Suprapubic skin (tissue), 4 donors: ENCODE data around the gene NAA80. TPM values are rescaled to one million over a fixed set of nuclear protein-coding genes. Genes with fewer than 3 reads are reported as not detected.
A peak's percentile ranks its signal among the peaks of the same experiment; 100 is the strongest.

ENCODE experiments used
- DNase-seq, 2 donors: peaks; one replicate each; pipeline ENCODE4 v3.0.0-alpha.2; 2019; ENCODE audit warnings: low spot score in 2 of 2
- H3K27ac ChIP-seq: fragments of 200-600 bp; sonication (generic); one replicate; pipeline ENCODE4 v1.5.1; 2019
- H3K27me3 ChIP-seq: fragments of 200-600 bp; sonication (generic); one replicate; pipeline ENCODE4 v1.5.1; 2019
- H3K36me3 ChIP-seq: fragments of 200-600 bp; sonication (generic); one replicate; pipeline ENCODE4 v1.5.1; 2019
- H3K4me1 ChIP-seq: fragments of 200-600 bp; sonication (generic); one replicate; pipeline ENCODE4 v1.5.1; 2019
- H3K4me3 ChIP-seq: fragments of 200-600 bp; sonication (generic); one replicate; pipeline ENCODE4 v1.5.1; 2019; ENCODE audit warnings: mild to moderate bottlenecking
- H3K9me3 ChIP-seq: fragments of 200-600 bp; sonication (generic); one replicate; pipeline ENCODE4 v1.5.1; 2019
- EP300 ChIP-seq: sonication (generic); formaldehyde crosslinking; IDR thresholded peaks from one replicate; pipeline ENCODE4 v1.6.1; 2017; ENCODE audit warnings: antibody characterized with exemption
- POLR2A ChIP-seq, 2 donors: fragments of 450-650 bp; IDR thresholded peaks; one replicate each; pipeline ENCODE4 v1.6.1; 2017; ENCODE audit warnings: antibody characterized with exemption in 2 of 2, mild to moderate bottlenecking in 2 of 2, moderate library complexity in 2 of 2
- POLR2AphosphoS5 ChIP-seq, 3 donors: sonication (generic); formaldehyde crosslinking; IDR thresholded peaks; one replicate each; pipeline ENCODE4 v1.6.1; 2017; ENCODE audit warnings: antibody characterized with exemption in 3 of 3
- WGBS: methylation state at CpG from one replicate; pipeline ENCODE4 v1.1.5; 2018; 5-methylcytosine and 5-hydroxymethylcytosine counted together
- total RNA-seq, 4 donors: library from RNA; depleted of rRNA; stranded (reverse); fragments of >200 nt; gene quantifications; one replicate each; pipeline ENCODE4 v1.1.0, GENCODE V29; 2016
- TF ChIP-seq, protein P1 (sequence below), 2 donors: fragments of 200-600 bp in 1 of 2; fragments of 450-650 bp in 1 of 2; sonication (generic) in 1 of 2; IDR thresholded peaks; one replicate each; pipeline ENCODE4 v1.5.1; 2016 to 2019; ENCODE audit warnings: antibody characterized with exemption in 2 of 2, mild to moderate bottlenecking in 1 of 2, moderate library complexity in 1 of 2

The NAA80 gene
- total RNA-seq, 4 donors from 2014 or later: 19.5 to 23.4 (median 20.3) TPM

DNA sequence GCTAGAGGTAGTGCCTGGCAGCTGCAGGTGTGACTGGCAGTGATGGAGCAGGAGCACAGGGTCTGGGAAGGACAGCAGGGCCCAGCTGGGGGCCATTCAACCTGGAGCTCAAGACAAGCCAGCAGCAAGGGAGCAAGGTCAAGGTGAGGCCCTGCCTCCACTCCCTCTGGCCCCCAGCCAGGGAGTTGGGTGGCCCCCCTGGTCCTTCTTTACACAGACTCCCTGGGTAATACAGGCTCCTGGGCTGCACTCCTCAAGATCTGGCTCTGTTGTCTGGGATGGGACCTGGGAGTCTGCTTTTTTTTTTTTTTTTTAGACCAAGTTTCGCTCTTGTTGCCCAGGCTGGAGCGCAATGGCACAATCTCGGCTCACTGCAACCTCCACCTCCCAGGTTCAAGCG is 48.7 kb downstream of the NAA80 start:
- Histone ChIP-seq H3K9me3 (no peaks in the 10 kb centered on the region), H3K4me1 (peaks cover 82% of the 10 kb centered on the region), H3K27me3 (no peaks in the 10 kb centered on the region), H3K27ac (peak overlapping the region; percentile 60), H3K4me3 (no peak overlapping the region), H3K36me3 (peaks cover 13% of the 10 kb centered on the region)
- no peak for DNase-seq
- 83% methylated on average over 4 of the region's 4 CpGs for WGBS
- TF ChIP-seq POLR2A (IDR thresholded peaks at IDR 0.05) (no peak), POLR2AphosphoS5 (IDR thresholded peaks at IDR 0.05) (no peak), EP300 (no peak)
- TF ChIP-seq, protein P1, sequence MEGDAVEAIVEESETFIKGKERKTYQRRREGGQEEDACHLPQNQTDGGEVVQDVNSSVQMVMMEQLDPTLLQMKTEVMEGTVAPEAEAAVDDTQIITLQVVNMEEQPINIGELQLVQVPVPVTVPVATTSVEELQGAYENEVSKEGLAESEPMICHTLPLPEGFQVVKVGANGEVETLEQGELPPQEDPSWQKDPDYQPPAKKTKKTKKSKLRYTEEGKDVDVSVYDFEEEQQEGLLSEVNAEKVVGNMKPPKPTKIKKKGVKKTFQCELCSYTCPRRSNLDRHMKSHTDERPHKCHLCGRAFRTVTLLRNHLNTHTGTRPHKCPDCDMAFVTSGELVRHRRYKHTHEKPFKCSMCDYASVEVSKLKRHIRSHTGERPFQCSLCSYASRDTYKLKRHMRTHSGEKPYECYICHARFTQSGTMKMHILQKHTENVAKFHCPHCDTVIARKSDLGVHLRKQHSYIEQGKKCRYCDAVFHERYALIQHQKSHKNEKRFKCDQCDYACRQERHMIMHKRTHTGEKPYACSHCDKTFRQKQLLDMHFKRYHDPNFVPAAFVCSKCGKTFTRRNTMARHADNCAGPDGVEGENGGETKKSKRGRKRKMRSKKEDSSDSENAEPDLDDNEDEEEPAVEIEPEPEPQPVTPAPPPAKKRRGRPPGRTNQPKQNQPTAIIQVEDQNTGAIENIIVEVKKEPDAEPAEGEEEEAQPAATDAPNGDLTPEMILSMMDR (IDR thresholded peaks at IDR 0.05): no peak

DNA sequence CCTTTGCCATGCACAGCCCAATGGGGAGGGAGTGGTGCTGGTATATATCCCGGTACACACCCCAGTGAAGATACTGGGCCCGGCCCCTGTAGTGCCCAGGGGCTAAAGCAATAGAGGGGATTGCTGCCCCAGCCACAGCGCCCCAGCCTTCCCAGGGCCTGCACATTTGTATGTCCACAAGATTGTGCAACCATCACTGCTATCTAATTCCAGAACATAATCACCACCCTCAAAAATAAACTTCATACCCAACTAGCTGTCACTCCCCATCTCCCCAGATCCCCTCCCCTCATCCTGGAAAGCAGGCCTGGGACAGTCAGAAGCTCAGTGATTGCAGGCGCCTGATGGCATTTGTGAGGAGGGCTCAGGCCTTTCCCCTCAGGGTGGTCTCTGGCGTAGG is 49.7 kb downstream of the NAA80 start:
- H3K27ac ChIP-seq: peak overlapping the region; percentile 76
- H3K36me3 ChIP-seq: peaks cover 13% of the 10 kb centered on the region
- no peak overlapping the region for H3K4me3 ChIP-seq
- no peaks in the 10 kb centered on the region for H3K9me3 ChIP-seq
- no peaks in the 10 kb centered on the region for H3K27me3 ChIP-seq
- TF ChIP-seq EP300 (no peak), POLR2A (IDR thresholded peaks at IDR 0.05) (no peak), POLR2AphosphoS5 (IDR thresholded peaks at IDR 0.05) (no peak)
- TF ChIP-seq, protein P1 (IDR thresholded peaks at IDR 0.05): no peak
- H3K4me1 ChIP-seq: peaks cover 82% of the 10 kb centered on the region
- 81% methylated on average over 3 of the region's 5 CpGs for WGBS
- no peak for DNase-seq

DNA sequence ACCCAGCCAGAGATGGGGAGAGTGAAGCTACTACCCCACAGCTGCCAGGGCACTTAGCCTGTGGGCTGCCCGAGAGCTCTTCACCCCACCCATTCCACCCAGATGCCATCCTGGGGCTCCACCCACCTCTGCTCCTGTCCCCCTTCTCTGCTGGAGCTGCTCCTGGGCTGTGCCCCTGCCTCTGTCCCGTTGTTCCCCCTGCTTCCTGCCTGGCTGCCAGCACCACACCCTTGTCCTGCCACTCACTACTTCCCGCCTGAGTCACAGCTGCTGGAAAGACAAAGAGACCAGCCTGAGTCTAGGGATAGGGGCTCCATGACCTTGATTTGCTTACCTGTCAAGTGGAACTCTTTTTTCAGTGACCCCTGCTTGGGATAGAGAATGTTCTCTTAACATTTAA is 50.8 kb downstream of the NAA80 start:
- WGBS: 9% methylated on average over 3 of the region's 3 CpGs
- Histone ChIP-seq H3K27ac (peak overlapping the region; percentile 76), H3K27me3 (no peaks in the 10 kb centered on the region)

DNA sequence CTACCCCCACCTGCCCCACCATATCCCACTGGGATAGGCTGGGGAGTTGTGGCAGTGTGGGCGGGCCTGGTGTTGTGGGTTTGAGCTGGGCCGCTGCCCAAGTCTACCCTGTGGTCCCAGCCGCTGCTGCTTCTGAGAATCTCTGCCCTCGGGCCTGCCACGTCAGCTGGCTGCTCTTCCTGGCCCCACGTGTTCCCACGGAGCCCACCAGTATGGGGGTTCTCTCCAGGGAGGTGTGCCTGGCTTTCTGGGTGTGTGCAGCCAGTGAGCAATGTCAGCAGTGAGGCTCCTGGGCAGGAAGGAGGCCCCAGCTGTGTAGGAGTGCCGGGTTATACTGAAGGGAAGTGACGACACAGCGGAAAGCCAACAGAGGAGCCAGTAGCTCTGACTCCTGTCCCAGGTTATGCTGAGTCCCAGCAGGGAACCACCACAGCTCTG is 52.7 kb downstream of the NAA80 start:
- Histone ChIP-seq H3K27ac (peak overlapping the region; percentile 76), H3K4me3 (peak overlapping the region; percentile 40), H3K27me3 (no peaks in the 10 kb centered on the region), H3K36me3 (peaks cover 3% of the 10 kb centered on the region), H3K4me1 (peaks cover 99% of the 10 kb centered on the region), H3K9me3 (no peaks in the 10 kb centered on the region)
- DNase-seq: no peak
- WGBS: no CpG with 5 or more reads among the region's 10 CpGs
- TF ChIP-seq POLR2A (IDR thresholded peaks at IDR 0.05): no peak
- TF ChIP-seq, protein P1 (IDR thresholded peaks at IDR 0.05): no peak
- TF ChIP-seq EP300: no peak
- TF ChIP-seq POLR2AphosphoS5 (IDR thresholded peaks at IDR 0.05): no peak

More for the DNA sequence above, 50.8 kb downstream of the NAA80 start:
- peaks cover 17% of the 10 kb centered on the region for H3K36me3 ChIP-seq
- TF ChIP-seq POLR2AphosphoS5 (IDR thresholded peaks at IDR 0.05) (no peak), EP300 (no peak), POLR2A (IDR thresholded peaks at IDR 0.05) (no peak)
- TF ChIP-seq, protein P1 (IDR thresholded peaks at IDR 0.05): no peak
- H3K4me3 ChIP-seq: no peak overlapping the region
- H3K4me1 ChIP-seq: peaks cover 87% of the 10 kb centered on the region
- DNase-seq: peak in 1 of 2 donors; percentile 87
- no peaks in the 10 kb centered on the region for H3K9me3 ChIP-seq

Other genes starting within 250 kb of the NAA80 start
- 100 to 1,000 TPM; 129 to 681 (median 208) TPM for gene RBM5, start 210.5 kb downstream of the NAA80 start, total RNA-seq
- 100 to 1,000 TPM; 123 to 188 (median 130) TPM for gene SEMA3F, start 144.1 kb downstream of the NAA80 start, total RNA-seq
- under 1 TPM in 1 of 4 donors, not detected in 3; 0.64 TPM for gene GNAT1, start 107.8 kb downstream of the NAA80 start, total RNA-seq
- 1 to 10 TPM in 2 of 4 donors, under 1 TPM in 2; 0.25 to 2.2 (median 1.00) TPM for gene SLC38A3, start 94.1 kb downstream of the NAA80 start, total RNA-seq
- 10 to 100 TPM; 70.9 to 91.3 (median 76.7) TPM for gene GNAI2, start 63.2 kb downstream of the NAA80 start, total RNA-seq
- gene SEMA3B, start 30.3 kb downstream of the NAA80 start, total RNA-seq: 1 to 10 TPM; 2.9 to 5.2 (median 4.1) TPM
- gene LSMEM2, start 20.3 kb downstream of the NAA80 start, total RNA-seq: under 1 TPM in 1 of 4 donors, not detected in 3; 0.30 TPM
- 10 to 100 TPM; 56.3 to 84.9 (median 75.2) TPM for gene IFRD2, start 7.0 kb downstream of the NAA80 start, total RNA-seq
- gene HYAL3, start within 50 bp of the NAA80 start, total RNA-seq: 1 to 10 TPM; 2.5 to 7.8 (median 6.1) TPM
- gene HYAL1, start 4.2 kb upstream of the NAA80 start, total RNA-seq: 10 to 100 TPM; 19.5 to 31.0 (median 27.4) TPM
- gene HYAL2, start 23.3 kb upstream of the NAA80 start, total RNA-seq: 10 to 100 TPM; 47.7 to 87.0 (median 80.3) TPM
- 10 to 100 TPM; 12.8 to 21.7 (median 17.4) TPM for gene TUSC2, start 28.8 kb upstream of the NAA80 start, total RNA-seq
- gene RASSF1, start 41.4 kb upstream of the NAA80 start, total RNA-seq: 10 to 100 TPM; 33.9 to 63.3 (median 39.7) TPM
- 1 to 10 TPM in 3 of 4 donors, not detected in 1; 1.6 to 4.7 (median 1.9) TPM for gene ZMYND10, start 46.3 kb upstream of the NAA80 start, total RNA-seq
- gene NPRL2, start 51.4 kb upstream of the NAA80 start, total RNA-seq: 10 to 100 TPM; 16.5 to 35.6 (median 26.0) TPM
- 10 to 100 TPM; 12.8 to 29.8 (median 17.9) TPM for gene CYB561D2, start 51.5 kb upstream of the NAA80 start, total RNA-seq
- gene TMEM115, start 60.1 kb upstream of the NAA80 start, total RNA-seq: 10 to 100 TPM; 60.7 to 85.3 (median 70.2) TPM
- 1 to 10 TPM; 1.4 to 5.6 (median 1.7) TPM for gene CACNA2D2, start 204.2 kb upstream of the NAA80 start, total RNA-seq